Measurements from ENCODE around the gene GRIFIN. TPM values are rescaled to one million over a fixed set of nuclear protein-coding genes. Genes with fewer than 3 reads are reported as not detected.
"Not testable (repeated sequence)": the region's sequence is repeated elsewhere in the genome, so short reads cannot be mapped to it uniquely, and the experiment has no call there.

The GRIFIN gene
- total RNA-seq, 2 donors from 2014 or later: not detected

DNA sequence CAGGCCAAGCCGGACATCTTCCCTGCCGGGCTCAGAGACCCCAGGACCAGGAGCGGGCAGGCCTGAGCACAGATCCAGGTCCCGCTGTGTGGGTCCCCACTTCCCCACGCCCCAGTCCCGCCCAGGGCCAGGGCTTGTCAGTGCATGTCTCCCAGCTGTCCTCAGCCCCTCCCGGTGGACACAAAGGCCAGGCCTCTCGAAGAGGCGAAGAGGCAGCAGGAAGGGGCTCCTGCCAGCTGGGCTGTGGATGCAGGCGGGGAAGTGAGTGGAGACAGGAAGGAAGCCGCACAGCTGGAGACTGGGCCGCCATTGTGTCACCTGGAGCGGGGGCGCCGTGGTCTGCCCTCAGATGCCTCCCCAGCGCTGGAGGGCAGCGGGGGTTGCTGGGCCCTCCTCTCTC is 4.8 kb downstream of the GRIFIN start:
- Mint-ChIP-seq H3K9me3 (no peaks in the 10 kb centered on the region), H3K36me3 (ENCODE audit: low read depth) (no peaks in the 10 kb centered on the region), H3K4me3 (no peak overlapping the region), H3K4me1 (peaks cover 2% of the 10 kb centered on the region), H3K27me3 (ENCODE audit: insufficient read depth) (no peaks in the 10 kb centered on the region), H3K27ac (no peak overlapping the region)
- Histone ChIP-seq H3K4me1 (ENCODE audit: control insufficient read depth, insufficient read depth, low read length) (no peaks in the 10 kb centered on the region), H3K9me3 (ENCODE audit: control insufficient read depth, low read length) (no peaks in the 10 kb centered on the region), H3K27ac (ENCODE audit: low read depth, low read length) (peak overlapping the region; percentile 32), H3K9ac (ENCODE audit: extremely low read depth, low read length, poor library complexity, severe bottlenecking) (no peak overlapping the region), H3K36me3 (ENCODE audit: control insufficient read depth, insufficient read depth, low read length) (no peaks in the 10 kb centered on the region), H3K4me3 (ENCODE audit: low read length) (no peak overlapping the region), H3K27me3 (ENCODE audit: control insufficient read depth, insufficient read depth, low read length, poor library complexity, severe bottlenecking) (no peaks in the 10 kb centered on the region)
- 80 to 82% methylated on average over 9 to 17 of the region's 17 CpGs for WGBS, 2 experiments (ENCODE audit: insufficient coverage in 1 of 2, insufficient read length in 1 of 2)
- TF ChIP-seq, protein P1, sequence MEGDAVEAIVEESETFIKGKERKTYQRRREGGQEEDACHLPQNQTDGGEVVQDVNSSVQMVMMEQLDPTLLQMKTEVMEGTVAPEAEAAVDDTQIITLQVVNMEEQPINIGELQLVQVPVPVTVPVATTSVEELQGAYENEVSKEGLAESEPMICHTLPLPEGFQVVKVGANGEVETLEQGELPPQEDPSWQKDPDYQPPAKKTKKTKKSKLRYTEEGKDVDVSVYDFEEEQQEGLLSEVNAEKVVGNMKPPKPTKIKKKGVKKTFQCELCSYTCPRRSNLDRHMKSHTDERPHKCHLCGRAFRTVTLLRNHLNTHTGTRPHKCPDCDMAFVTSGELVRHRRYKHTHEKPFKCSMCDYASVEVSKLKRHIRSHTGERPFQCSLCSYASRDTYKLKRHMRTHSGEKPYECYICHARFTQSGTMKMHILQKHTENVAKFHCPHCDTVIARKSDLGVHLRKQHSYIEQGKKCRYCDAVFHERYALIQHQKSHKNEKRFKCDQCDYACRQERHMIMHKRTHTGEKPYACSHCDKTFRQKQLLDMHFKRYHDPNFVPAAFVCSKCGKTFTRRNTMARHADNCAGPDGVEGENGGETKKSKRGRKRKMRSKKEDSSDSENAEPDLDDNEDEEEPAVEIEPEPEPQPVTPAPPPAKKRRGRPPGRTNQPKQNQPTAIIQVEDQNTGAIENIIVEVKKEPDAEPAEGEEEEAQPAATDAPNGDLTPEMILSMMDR (conservative IDR thresholded peaks at IDR 0.05): no peak
- peak; percentile 76 for DNase-seq

DNA sequence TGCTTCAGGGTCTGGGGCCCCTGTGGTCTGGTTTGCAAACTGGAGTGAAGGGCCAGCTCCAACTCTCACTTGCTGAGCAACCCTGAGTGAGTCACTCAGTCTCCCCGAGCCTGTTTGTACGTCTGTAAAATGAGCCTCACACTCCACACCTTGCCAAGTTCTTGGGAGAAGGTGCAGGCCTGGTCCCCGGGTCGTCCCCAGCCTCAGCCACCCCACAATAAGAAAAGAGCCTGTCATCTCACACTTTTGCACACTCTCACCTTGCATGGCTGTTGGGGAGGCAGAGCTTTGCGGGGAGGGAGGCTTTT is 5.2 kb downstream of the GRIFIN start:
- no peak for DNase-seq
- H3K4me3 Mint-ChIP-seq: no peak overlapping the region
- H3K4me1 ChIP-seq (ENCODE audit: control insufficient read depth, insufficient read depth, low read length): no peaks in the 10 kb centered on the region
- WGBS, 2 experiments (ENCODE audit: insufficient coverage in 1 of 2, insufficient read length in 1 of 2): 88 to 100% methylated on average over 1 to 5 of the region's 5 CpGs
- H3K4me1 Mint-ChIP-seq: peaks cover 3% of the 10 kb centered on the region
- H3K27ac Mint-ChIP-seq: no peak overlapping the region
- H3K4me3 ChIP-seq (ENCODE audit: low read length): no peak overlapping the region
- peak overlapping the region; percentile 32 for H3K27ac ChIP-seq (ENCODE audit: low read depth, low read length)
- TF ChIP-seq, protein P1 (conservative IDR thresholded peaks at IDR 0.05): no peak
- no peaks in the 10 kb centered on the region for H3K36me3 ChIP-seq (ENCODE audit: control insufficient read depth, insufficient read depth, low read length)
- H3K9me3 Mint-ChIP-seq: no peaks in the 10 kb centered on the region
- no peaks in the 10 kb centered on the region for H3K27me3 Mint-ChIP-seq (ENCODE audit: insufficient read depth)
- no peaks in the 10 kb centered on the region for H3K36me3 Mint-ChIP-seq (ENCODE audit: low read depth)
- no peaks in the 10 kb centered on the region for H3K27me3 ChIP-seq (ENCODE audit: control insufficient read depth, insufficient read depth, low read length, poor library complexity, severe bottlenecking)
- no peaks in the 10 kb centered on the region for H3K9me3 ChIP-seq (ENCODE audit: control insufficient read depth, low read length)
- H3K9ac ChIP-seq (ENCODE audit: extremely low read depth, low read length, poor library complexity, severe bottlenecking): no peak overlapping the region

DNA sequence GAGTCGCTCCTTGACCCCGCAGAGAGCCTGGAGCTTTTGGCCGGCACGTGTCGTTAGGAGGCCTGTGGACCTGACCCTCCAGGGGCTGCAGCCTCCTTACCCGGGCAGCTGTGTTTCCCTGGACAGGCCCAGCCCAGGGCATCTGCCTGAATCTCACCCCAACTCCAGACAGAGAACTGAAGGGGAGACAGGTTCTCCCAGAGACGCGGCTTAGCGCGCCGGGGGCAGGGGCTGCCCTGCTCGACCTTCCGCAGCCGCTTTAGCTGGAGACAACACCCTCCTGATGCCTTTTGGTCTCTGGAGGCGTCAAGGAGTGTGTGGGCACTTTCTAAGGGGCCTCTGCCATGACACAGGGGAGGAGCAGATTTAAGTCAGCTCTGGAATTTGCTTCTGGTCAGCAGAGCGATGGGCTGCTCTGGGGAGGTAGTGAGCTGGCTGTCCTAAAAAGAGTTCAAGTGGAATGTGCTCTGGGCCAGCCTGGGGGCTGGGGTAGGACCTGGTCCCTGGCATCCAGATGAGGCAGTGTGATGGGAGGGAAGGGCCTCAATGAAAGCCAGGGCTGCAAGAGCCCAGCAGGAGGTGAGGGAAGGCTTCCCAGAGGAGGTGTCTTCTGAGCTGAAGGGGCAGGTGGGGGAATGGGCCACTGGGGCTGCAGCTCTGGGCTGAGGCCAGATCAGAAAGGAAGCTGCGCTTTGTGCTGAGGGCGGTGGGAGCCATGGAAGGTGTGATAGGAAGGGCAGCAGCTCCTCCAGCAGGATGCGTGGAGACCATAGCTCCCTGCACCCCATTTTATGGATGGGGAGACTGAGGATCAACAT is 5.8 kb downstream of the GRIFIN start:
- H3K27ac ChIP-seq (ENCODE audit: low read depth, low read length): peak overlapping the region; percentile 24
- Mint-ChIP-seq H3K27me3 (ENCODE audit: insufficient read depth) (no peaks in the 10 kb centered on the region), H3K4me3 (no peak overlapping the region)

DNA sequence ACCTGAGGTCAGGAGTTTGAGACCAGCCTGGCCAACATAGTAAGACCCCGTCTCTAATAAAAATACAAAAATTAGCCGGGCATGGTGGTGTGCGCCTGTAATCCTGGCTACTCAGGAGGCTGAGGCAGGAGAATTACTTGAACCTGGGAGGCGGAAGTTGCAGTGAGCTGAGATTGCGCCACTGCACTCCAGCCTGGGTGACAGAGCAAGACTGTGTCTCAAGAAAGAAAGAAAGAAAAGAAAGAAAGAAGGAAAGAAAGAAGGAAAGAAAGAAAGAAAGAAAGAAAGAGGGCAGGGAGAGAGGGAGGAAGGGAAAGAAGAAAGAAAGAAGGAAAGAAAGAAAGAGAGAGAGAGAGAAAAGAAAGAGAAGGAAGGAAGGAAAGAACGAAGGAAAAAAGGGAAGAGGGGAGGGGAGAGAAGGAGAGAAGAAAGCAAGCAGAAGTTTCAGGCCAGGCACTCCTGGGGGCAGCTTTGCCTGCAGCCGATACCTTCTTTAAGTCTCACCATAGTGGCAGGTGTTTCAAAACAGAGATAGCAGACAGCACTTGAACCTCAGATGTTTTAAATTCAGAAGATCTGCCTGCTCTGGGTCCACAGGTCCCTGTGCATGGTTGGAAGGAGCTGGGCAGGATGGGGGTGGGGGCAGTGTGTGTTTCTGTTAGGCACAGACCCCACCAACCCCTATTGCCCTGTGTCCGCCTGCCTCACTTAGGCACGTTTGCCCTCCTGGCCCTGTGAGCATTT is 6.6 kb downstream of the GRIFIN start:
- not testable (repeated sequence) for DNase-seq; H3K4me3 ChIP-seq (ENCODE audit: low read length); H3K9me3 Mint-ChIP-seq; H3K27me3 Mint-ChIP-seq (ENCODE audit: insufficient read depth); H3K36me3 Mint-ChIP-seq (ENCODE audit: low read depth); H3K36me3 ChIP-seq (ENCODE audit: control insufficient read depth, insufficient read depth, low read length); H3K9ac ChIP-seq (ENCODE audit: extremely low read depth, low read length, poor library complexity, severe bottlenecking); H3K4me1 Mint-ChIP-seq; H3K27ac Mint-ChIP-seq; H3K4me1 ChIP-seq (ENCODE audit: control insufficient read depth, insufficient read depth, low read length); H3K4me3 Mint-ChIP-seq; H3K9me3 ChIP-seq (ENCODE audit: control insufficient read depth, low read length); H3K27me3 ChIP-seq (ENCODE audit: control insufficient read depth, insufficient read depth, low read length, poor library complexity, severe bottlenecking)
- peak overlapping the region; percentile 24 for H3K27ac ChIP-seq (ENCODE audit: low read depth, low read length)
- WGBS, 2 experiments (ENCODE audit: insufficient coverage in 1 of 2, insufficient read length in 1 of 2): 89 to 92% methylated on average over 8 to 9 of the region's 9 CpGs

More for the DNA sequence above, 5.8 kb downstream of the GRIFIN start:
- no peak overlapping the region for H3K4me3 ChIP-seq (ENCODE audit: low read length)
- Mint-ChIP-seq H3K9me3 (no peaks in the 10 kb centered on the region), H3K36me3 (ENCODE audit: low read depth) (no peaks in the 10 kb centered on the region), H3K27ac (no peak overlapping the region), H3K4me1 (peaks cover 5% of the 10 kb centered on the region)
- H3K27me3 ChIP-seq (ENCODE audit: control insufficient read depth, insufficient read depth, low read length, poor library complexity, severe bottlenecking): no peaks in the 10 kb centered on the region
- no peaks in the 10 kb centered on the region for H3K36me3 ChIP-seq (ENCODE audit: control insufficient read depth, insufficient read depth, low read length)
- peak; percentile 49 for DNase-seq
- no peak overlapping the region for H3K9ac ChIP-seq (ENCODE audit: extremely low read depth, low read length, poor library complexity, severe bottlenecking)
- WGBS, 2 experiments (ENCODE audit: insufficient coverage in 1 of 2, insufficient read length in 1 of 2): 91% methylated on average over 18 to 19 of the region's 19 CpGs
- H3K4me1 ChIP-seq (ENCODE audit: control insufficient read depth, insufficient read depth, low read length): no peaks in the 10 kb centered on the region
- TF ChIP-seq, protein P1 (conservative IDR thresholded peaks at IDR 0.05): no peak
- H3K9me3 ChIP-seq (ENCODE audit: control insufficient read depth, low read length): no peaks in the 10 kb centered on the region
